ENCODE results near the gene FMN1.

The FMN1 gene

DNA sequence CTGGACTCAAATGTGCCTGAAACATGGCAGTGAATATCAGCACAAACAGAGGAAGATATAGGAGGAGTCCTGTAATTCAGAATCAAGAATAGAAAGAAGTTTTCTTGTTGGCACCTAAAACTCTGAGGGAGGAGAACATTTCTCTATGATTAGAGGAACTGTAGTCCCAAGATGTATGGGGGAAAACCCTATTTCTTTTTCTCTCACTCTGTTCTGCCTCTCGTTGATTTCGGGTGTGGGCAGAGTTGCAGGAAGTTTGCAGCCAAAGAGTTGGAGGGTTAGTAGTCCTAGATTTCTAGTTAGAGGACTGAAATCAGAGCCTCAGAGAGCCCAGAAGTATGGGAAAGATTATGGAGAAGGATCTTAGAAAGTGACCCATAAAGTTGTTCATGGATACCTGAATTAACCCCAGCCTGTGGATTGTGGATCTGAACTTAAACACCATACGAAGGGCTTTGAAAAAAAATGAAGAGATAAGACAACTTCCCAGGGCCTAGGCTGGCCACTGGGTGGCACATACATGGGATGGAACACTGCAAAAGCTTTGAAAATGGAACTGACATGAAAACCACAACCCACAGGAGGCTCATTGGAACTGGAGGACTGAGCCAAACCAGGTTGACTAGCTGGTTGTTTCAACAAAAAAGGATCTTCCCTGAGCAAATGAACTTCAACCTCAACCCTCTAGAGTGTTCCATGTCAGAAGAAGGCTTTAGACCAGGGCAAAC is 34.6 kb downstream of the FMN1 start:
- TF ChIP-seq, protein P1, sequence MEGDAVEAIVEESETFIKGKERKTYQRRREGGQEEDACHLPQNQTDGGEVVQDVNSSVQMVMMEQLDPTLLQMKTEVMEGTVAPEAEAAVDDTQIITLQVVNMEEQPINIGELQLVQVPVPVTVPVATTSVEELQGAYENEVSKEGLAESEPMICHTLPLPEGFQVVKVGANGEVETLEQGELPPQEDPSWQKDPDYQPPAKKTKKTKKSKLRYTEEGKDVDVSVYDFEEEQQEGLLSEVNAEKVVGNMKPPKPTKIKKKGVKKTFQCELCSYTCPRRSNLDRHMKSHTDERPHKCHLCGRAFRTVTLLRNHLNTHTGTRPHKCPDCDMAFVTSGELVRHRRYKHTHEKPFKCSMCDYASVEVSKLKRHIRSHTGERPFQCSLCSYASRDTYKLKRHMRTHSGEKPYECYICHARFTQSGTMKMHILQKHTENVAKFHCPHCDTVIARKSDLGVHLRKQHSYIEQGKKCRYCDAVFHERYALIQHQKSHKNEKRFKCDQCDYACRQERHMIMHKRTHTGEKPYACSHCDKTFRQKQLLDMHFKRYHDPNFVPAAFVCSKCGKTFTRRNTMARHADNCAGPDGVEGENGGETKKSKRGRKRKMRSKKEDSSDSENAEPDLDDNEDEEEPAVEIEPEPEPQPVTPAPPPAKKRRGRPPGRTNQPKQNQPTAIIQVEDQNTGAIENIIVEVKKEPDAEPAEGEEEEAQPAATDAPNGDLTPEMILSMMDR (IDR thresholded peaks at IDR 0.05), result no peak
- Histone ChIP-seq H3K4me1 (peaks cover 0 to 19% (median 7%) of the 10 kb centered on the region in 4 donors), H3K9me3 (no peaks in the 10 kb centered on the region), H3K27me3 (no peaks in the 10 kb centered on the region), H3K4me3 (no peak overlapping the region), H3K27ac (no peak overlapping the region), H3K36me3 (no peaks in the 10 kb centered on the region)
- intact Hi-C loops (cut with DNase I; ENCODE audit: low total_unique reads), result no loop called here
- no peak for DNase-seq

DNA sequence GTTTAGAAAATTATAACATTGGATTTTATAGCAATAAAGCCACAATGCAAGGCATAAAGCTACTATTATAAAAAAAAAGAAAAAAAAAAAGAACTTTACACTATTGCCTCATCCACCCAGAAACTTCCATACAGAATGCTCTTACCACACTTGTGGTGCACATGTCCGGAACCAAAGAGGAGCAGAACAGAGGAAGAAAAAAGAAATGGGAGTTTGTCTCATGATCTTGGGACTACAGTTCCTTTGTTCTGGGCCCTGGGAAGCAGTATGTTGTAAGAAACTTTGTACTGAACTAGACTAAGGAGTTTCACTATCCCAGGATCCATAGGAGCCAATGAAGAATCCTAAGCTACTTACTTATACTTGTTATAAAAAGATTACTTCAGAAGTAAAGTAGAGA is 36.1 kb downstream of the FMN1 start:
- DNase-seq, result no peak
- peaks cover 0 to 19% (median 7%) of the 10 kb centered on the region in 4 donors for H3K4me1 ChIP-seq
- H3K27me3 ChIP-seq, result no peaks in the 10 kb centered on the region
- TF ChIP-seq, protein P1 (IDR thresholded peaks at IDR 0.05), result no peak
- intact Hi-C loops (cut with DNase I; ENCODE audit: low total_unique reads), result no loop called here
- no peaks in the 10 kb centered on the region for H3K36me3 ChIP-seq
- H3K9me3 ChIP-seq, result no peaks in the 10 kb centered on the region
- H3K4me3 ChIP-seq, result no peak overlapping the region
- no peak overlapping the region for H3K27ac ChIP-seq

DNA sequence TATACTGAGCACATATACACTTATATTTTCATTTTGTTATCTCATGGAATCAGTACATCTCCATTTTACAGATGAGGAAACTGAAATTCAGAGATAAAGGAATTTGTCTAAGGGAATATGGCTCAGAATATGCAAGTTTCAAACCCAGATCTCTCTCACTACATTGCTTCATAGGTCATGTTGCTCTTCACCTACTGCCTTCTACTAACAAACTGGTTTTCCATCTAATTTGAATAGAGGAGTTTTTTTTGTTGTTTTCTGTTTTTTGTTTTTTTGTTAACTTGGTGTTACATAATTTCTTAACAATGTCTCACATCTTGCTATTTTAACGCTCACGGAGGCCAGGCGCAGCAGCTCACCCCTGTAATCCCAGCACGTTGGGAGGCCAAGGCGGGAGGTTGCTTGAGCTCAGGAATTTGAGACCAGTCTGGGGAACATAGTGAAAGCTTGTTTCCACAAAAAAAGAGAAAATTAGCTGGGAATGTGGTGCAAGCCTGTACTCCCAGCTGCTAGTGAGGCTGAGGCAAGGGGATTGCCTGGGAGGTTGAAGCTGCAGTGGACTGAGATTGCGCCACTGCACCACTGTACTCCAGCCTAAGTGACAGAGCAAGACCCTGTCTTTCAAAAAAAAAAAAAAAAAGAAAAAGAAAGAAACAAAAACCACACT is 37.0 kb downstream of the FMN1 start:
- Histone ChIP-seq H3K4me3 (no peak overlapping the region), H3K36me3 (no peaks in the 10 kb centered on the region), H3K4me1 (peaks cover 0 to 19% (median 7%) of the 10 kb centered on the region in 4 donors), H3K9me3 (no peaks in the 10 kb centered on the region), H3K27ac (no peak overlapping the region), H3K27me3 (no peaks in the 10 kb centered on the region)
- TF ChIP-seq, protein P1 (IDR thresholded peaks at IDR 0.05), result no peak
- intact Hi-C loops (cut with DNase I; ENCODE audit: low total_unique reads), result no loop called here
- DNase-seq, result no peak

DNA sequence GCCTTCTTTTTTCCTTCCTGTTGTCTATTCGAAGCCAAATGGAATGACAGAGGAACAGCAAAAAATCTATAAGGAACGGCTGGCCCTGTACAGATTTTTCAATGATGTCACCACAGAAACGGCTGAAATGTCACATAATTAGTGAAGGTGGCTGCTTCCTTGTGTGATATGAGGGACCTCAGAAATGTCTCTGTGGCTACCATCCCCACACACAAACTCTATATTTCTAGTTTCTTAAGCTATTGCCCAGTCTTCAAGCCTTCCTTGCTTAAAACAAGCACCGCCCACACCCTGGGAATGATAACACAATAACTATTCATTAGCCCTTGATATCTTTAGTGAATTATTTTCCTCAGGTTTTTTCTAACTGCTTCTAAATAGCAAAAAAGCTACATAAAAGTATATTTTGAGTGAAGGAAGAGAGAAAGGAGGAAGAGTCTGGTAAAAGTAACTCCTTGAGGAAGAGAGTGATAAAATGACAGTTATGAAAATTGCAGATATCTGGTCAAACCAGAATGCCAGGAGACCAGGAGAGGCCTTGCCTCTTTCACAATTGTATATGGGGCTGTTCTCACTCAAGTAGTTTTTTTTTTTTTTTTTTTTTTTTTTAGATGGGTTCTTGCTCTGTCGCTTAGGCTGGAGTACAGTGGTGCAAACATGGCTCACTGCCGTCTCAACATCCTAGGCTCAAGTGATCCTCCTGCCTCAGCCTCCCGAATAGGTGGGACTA is 38.7 kb downstream of the FMN1 start:
- H3K4me1 ChIP-seq, result peaks cover 0 to 11% (median 6%) of the 10 kb centered on the region in 4 donors
- no peaks in the 10 kb centered on the region for H3K27me3 ChIP-seq
- DNase-seq, result no peak
- H3K4me3 ChIP-seq, result no peak overlapping the region
- intact Hi-C loops (cut with DNase I; ENCODE audit: low total_unique reads), result no loop called here
- no peaks in the 10 kb centered on the region for H3K36me3 ChIP-seq
- TF ChIP-seq, protein P1 (IDR thresholded peaks at IDR 0.05), result no peak
- no peaks in the 10 kb centered on the region for H3K9me3 ChIP-seq
- no peak overlapping the region for H3K27ac ChIP-seq

DNA sequence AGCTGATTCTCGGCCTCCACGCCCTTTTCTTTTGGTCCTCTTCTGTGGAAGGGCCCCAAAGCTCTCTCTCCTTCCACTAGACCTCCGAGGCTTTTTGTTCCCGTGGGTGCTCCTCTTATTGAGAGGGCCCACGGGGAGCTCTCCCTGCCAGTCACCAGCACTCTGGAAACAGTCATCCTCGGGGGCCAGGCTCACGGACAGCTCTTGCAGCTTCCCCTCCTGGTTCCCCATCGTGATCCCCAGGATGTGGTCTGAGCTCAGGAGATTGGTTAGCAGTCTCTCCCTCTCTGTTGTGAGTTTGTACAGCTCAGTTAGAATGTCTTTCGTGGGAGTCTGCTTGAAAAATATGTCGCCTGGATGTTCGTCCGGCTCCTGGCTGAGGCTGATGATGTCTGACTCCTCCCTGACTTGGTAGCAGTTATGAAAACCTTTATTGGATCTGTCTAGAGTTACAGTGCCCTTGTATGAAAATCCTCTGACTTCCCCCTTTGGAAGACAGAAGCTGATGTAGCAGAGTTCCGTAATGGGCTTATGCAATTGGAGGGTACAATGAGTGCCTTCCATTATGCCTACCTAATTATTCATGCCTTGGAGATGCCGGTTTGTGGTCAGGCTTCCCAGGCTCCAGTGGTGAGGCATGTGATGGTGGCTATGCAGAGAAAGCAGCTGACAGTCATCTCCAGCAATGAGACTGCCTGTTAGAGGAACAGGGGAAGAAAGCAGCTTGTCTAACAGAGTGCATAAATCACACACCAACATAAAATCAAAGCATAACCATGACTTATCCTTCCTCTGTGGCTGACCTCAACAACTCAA is 40.0 kb downstream of the FMN1 start:
- Histone ChIP-seq H3K27me3 (no peaks in the 10 kb centered on the region), H3K4me3 (peak overlapping the region; percentile 23 to 29), H3K36me3 (no peaks in the 10 kb centered on the region), H3K27ac (no peak overlapping the region), H3K9me3 (no peaks in the 10 kb centered on the region), H3K4me1 (no peaks in the 10 kb centered on the region)
- TF ChIP-seq, protein P1 (IDR thresholded peaks at IDR 0.05), result no peak
- DNase-seq, result peak; percentile 71 to 75
- intact Hi-C loops (cut with DNase I; ENCODE audit: low total_unique reads), result no loop called here
